Measurements from ENCODE around the gene DGKQ.

Gene DGKQ

DNA sequence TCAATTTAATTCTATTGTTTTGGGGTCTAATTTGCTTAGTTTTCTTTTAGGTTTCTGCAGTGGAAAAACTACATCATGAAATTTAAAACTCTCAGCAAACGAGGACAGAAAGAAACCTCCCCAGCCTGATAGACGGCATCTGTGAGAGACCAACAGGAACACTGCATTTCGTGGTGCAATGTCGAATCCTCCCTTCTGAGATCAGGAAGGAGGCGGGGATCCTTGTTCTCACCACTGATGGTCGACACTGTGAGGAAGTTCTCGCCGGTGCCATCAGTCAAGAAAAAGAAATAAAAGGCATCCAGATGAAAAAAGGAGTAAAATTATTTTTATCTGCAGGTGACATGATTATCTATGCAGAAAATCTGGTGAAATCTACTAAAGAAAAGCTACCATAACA, 57.8 kb downstream of the DGKQ start:
- peak overlapping the region in 1 of 2 experiments; percentile 32 for H3K4me3 ChIP-seq (ENCODE audit: insufficient read depth in 1 of 2, low read depth in 1 of 2, low read length in 2 of 2)
- no peak overlapping the region for H3K4me2 ChIP-seq (ENCODE audit: low read length, poor library complexity, severe bottlenecking)
- H3K14ac ChIP-seq (ENCODE audit: low read length in 2 of 2): no peak overlapping the region
- H3K79me1 ChIP-seq (replicated peaks; ENCODE audit: low read length, poor library complexity, severe bottlenecking): peaks cover 37% of the 10 kb centered on the region
- no peak overlapping the region for H2BK15ac ChIP-seq (ENCODE audit: low read depth, poor library complexity, severe bottlenecking)
- no peak overlapping the region for H2BK12ac ChIP-seq (ENCODE audit: low read length in 2 of 2)
- peaks cover 20 to 27% of the 10 kb centered on the region in 2 experiments for H3K36me3 ChIP-seq (ENCODE audit: control insufficient read depth in 1 of 2, insufficient read depth in 2 of 2, low read depth in 1 of 2, low read length in 2 of 2)
- WGBS: 44% methylated on average over 8 of the region's 8 CpGs
- H4K91ac ChIP-seq (ENCODE audit: low read length): no peak overlapping the region
- DNase-seq: peak; percentile 35
- no peak overlapping the region for H2AFZ ChIP-seq (ENCODE audit: low read depth, low read length)
- no peak overlapping the region for H3K4ac ChIP-seq (ENCODE audit: low read depth in 1 of 2, low read length in 2 of 2)
- no peak overlapping the region for H3K27ac ChIP-seq (ENCODE audit: low read length, poor library complexity, severe bottlenecking)
- H3K4me1 ChIP-seq (ENCODE audit: control insufficient read depth, insufficient read depth, low read depth, low read length): peaks cover 4% of the 10 kb centered on the region
- H3K27me3 ChIP-seq (ENCODE audit: control insufficient read depth in 1 of 2, insufficient read depth in 1 of 2, low read length in 2 of 2): no peaks in the 10 kb centered on the region
- H2BK120ac ChIP-seq (ENCODE audit: low read depth, low read length): no peak overlapping the region
- no peak overlapping the region for H4K8ac ChIP-seq (ENCODE audit: low read length)
- no peaks in the 10 kb centered on the region for H3K9me3 ChIP-seq (ENCODE audit: control insufficient read depth, low read length)
- H3K23ac ChIP-seq (ENCODE audit: low read length in 2 of 2): no peak overlapping the region
- H3K18ac ChIP-seq (ENCODE audit: low read depth in 1 of 2, low read length in 2 of 2): no peak overlapping the region
- peak overlapping the region; percentile 55 for H3K9ac ChIP-seq (ENCODE audit: low read length)
- H2AK5ac ChIP-seq (ENCODE audit: low read length, severe bottlenecking): no peak overlapping the region
- no peak overlapping the region for H2BK5ac ChIP-seq (ENCODE audit: low read depth, low read length, poor library complexity, severe bottlenecking)

GRCh38 chr4:915041-915474, 58.3 kb downstream of the DGKQ start:
- no peak overlapping the region for H3K27ac ChIP-seq (ENCODE audit: low read length, poor library complexity, severe bottlenecking)
- H3K4ac ChIP-seq (ENCODE audit: low read depth in 1 of 2, low read length in 2 of 2): no peak overlapping the region
- H3K23ac ChIP-seq (ENCODE audit: low read length in 2 of 2): no peak overlapping the region
- H3K4me1 ChIP-seq (ENCODE audit: control insufficient read depth, insufficient read depth, low read depth, low read length): peaks cover 4% of the 10 kb centered on the region
- no peak for DNase-seq
- 92% methylated on average over 17 of the region's 20 CpGs for WGBS
- H2BK5ac ChIP-seq (ENCODE audit: low read depth, low read length, poor library complexity, severe bottlenecking): no peak overlapping the region
- peak overlapping the region; percentile 55 for H3K9ac ChIP-seq (ENCODE audit: low read length)
- peak overlapping the region; percentile 12 for H2BK15ac ChIP-seq (ENCODE audit: low read depth, poor library complexity, severe bottlenecking)
- no peaks in the 10 kb centered on the region for H3K27me3 ChIP-seq (ENCODE audit: control insufficient read depth in 1 of 2, insufficient read depth in 1 of 2, low read length in 2 of 2)
- H3K18ac ChIP-seq (ENCODE audit: low read depth in 1 of 2, low read length in 2 of 2): peak overlapping the region in 1 of 2 experiments; percentile 42
- peak overlapping the region in 1 of 2 experiments; percentile 68 for H3K14ac ChIP-seq (ENCODE audit: low read length in 2 of 2)
- H3K4me3 ChIP-seq (ENCODE audit: insufficient read depth in 1 of 2, low read depth in 1 of 2, low read length in 2 of 2): peak overlapping the region in 1 of 2 experiments; percentile 32
- no peaks in the 10 kb centered on the region for H3K9me3 ChIP-seq (ENCODE audit: control insufficient read depth, low read length)
- no peak overlapping the region for H4K91ac ChIP-seq (ENCODE audit: low read length)
- H3K4me2 ChIP-seq (ENCODE audit: low read length, poor library complexity, severe bottlenecking): no peak overlapping the region
- H2AFZ ChIP-seq (ENCODE audit: low read depth, low read length): no peak overlapping the region
- peaks cover 41% of the 10 kb centered on the region for H3K79me1 ChIP-seq (replicated peaks; ENCODE audit: low read length, poor library complexity, severe bottlenecking)
- no peak overlapping the region for H2BK12ac ChIP-seq (ENCODE audit: low read length in 2 of 2)
- H2AK5ac ChIP-seq (ENCODE audit: low read length, severe bottlenecking): no peak overlapping the region
- peaks cover 20 to 32% of the 10 kb centered on the region in 2 experiments for H3K36me3 ChIP-seq (ENCODE audit: control insufficient read depth in 1 of 2, insufficient read depth in 2 of 2, low read depth in 1 of 2, low read length in 2 of 2)
- no peak overlapping the region for H4K8ac ChIP-seq (ENCODE audit: low read length)
- H2BK120ac ChIP-seq (ENCODE audit: low read depth, low read length): no peak overlapping the region

GRCh38 chr4:914531-914930, 58.8 kb downstream of the DGKQ start:
- no peak overlapping the region for H2AK5ac ChIP-seq (ENCODE audit: low read length, severe bottlenecking)
- H3K4ac ChIP-seq (ENCODE audit: low read depth in 1 of 2, low read length in 2 of 2): no peak overlapping the region
- no peaks in the 10 kb centered on the region for H3K27me3 ChIP-seq (ENCODE audit: control insufficient read depth in 1 of 2, insufficient read depth in 1 of 2, low read length in 2 of 2)
- no peak overlapping the region for H2AFZ ChIP-seq (ENCODE audit: low read depth, low read length)
- no peak overlapping the region for H3K27ac ChIP-seq (ENCODE audit: low read length, poor library complexity, severe bottlenecking)
- peak overlapping the region in 1 of 2 experiments; percentile 42 for H3K18ac ChIP-seq (ENCODE audit: low read depth in 1 of 2, low read length in 2 of 2)
- H4K91ac ChIP-seq (ENCODE audit: low read length): peak overlapping the region; percentile 43
- no peak overlapping the region for H2BK120ac ChIP-seq (ENCODE audit: low read depth, low read length)
- H3K14ac ChIP-seq (ENCODE audit: low read length in 2 of 2): peak overlapping the region in 1 of 2 experiments; percentile 68
- no peak overlapping the region for H3K23ac ChIP-seq (ENCODE audit: low read length in 2 of 2)
- WGBS: 94% methylated on average over 21 of the region's 21 CpGs
- H3K4me3 ChIP-seq (ENCODE audit: insufficient read depth in 1 of 2, low read depth in 1 of 2, low read length in 2 of 2): no peak overlapping the region
- H3K36me3 ChIP-seq (ENCODE audit: control insufficient read depth in 1 of 2, insufficient read depth in 2 of 2, low read depth in 1 of 2, low read length in 2 of 2): peaks cover 22 to 37% of the 10 kb centered on the region in 2 experiments
- H3K9me3 ChIP-seq (ENCODE audit: control insufficient read depth, low read length): no peaks in the 10 kb centered on the region
- no peak overlapping the region for H4K8ac ChIP-seq (ENCODE audit: low read length)
- H2BK5ac ChIP-seq (ENCODE audit: low read depth, low read length, poor library complexity, severe bottlenecking): no peak overlapping the region
- no peak overlapping the region for H3K9ac ChIP-seq (ENCODE audit: low read length)
- DNase-seq: no peak
- H3K79me1 ChIP-seq (replicated peaks; ENCODE audit: low read length, poor library complexity, severe bottlenecking): peaks cover 46% of the 10 kb centered on the region
- H2BK12ac ChIP-seq (ENCODE audit: low read length in 2 of 2): peak overlapping the region in 1 of 2 experiments; percentile 10
- H3K4me1 ChIP-seq (ENCODE audit: control insufficient read depth, insufficient read depth, low read depth, low read length): peaks cover 4% of the 10 kb centered on the region
- no peak overlapping the region for H2BK15ac ChIP-seq (ENCODE audit: low read depth, poor library complexity, severe bottlenecking)
- no peak overlapping the region for H3K4me2 ChIP-seq (ENCODE audit: low read length, poor library complexity, severe bottlenecking)

DNA sequence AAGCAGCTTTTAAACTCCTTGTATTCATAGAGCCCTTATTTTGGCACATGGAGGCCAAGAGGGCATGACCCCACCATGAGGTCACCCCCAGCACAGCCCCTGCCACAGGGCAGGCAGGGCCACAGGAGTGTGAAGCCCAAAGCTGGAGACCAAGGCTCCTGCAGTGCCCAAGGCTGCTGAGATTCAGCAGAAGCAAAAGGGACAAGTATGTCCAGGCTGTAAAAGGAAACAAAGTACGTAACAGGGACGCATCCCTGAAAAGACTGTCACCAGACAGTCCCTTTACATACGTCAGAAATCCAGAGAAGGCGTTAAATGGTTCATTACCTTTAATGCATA, 60.1 kb downstream of the DGKQ start:
- H2BK15ac ChIP-seq (ENCODE audit: low read depth, poor library complexity, severe bottlenecking): no peak overlapping the region
- no peak overlapping the region for H3K9ac ChIP-seq (ENCODE audit: low read length)
- H4K8ac ChIP-seq (ENCODE audit: low read length): no peak overlapping the region
- DNase-seq: no peak
- no peaks in the 10 kb centered on the region for H3K27me3 ChIP-seq (ENCODE audit: control insufficient read depth in 1 of 2, insufficient read depth in 1 of 2, low read length in 2 of 2)
- no peak overlapping the region for H3K23ac ChIP-seq (ENCODE audit: low read length in 2 of 2)
- H3K18ac ChIP-seq (ENCODE audit: low read depth in 1 of 2, low read length in 2 of 2): no peak overlapping the region
- H2AK5ac ChIP-seq (ENCODE audit: low read length, severe bottlenecking): no peak overlapping the region
- no peak overlapping the region for H3K4me2 ChIP-seq (ENCODE audit: low read length, poor library complexity, severe bottlenecking)
- no peak overlapping the region for H2AFZ ChIP-seq (ENCODE audit: low read depth, low read length)
- no peak overlapping the region for H3K14ac ChIP-seq (ENCODE audit: low read length in 2 of 2)
- no peaks in the 10 kb centered on the region for H3K9me3 ChIP-seq (ENCODE audit: control insufficient read depth, low read length)
- H3K79me1 ChIP-seq (replicated peaks; ENCODE audit: low read length, poor library complexity, severe bottlenecking): peaks cover 48% of the 10 kb centered on the region
- peaks cover 4% of the 10 kb centered on the region for H3K4me1 ChIP-seq (ENCODE audit: control insufficient read depth, insufficient read depth, low read depth, low read length)
- no peak overlapping the region for H2BK5ac ChIP-seq (ENCODE audit: low read depth, low read length, poor library complexity, severe bottlenecking)
- H4K91ac ChIP-seq (ENCODE audit: low read length): no peak overlapping the region
- WGBS: 94% methylated on average over 4 of the region's 4 CpGs
- no peak overlapping the region for H3K4ac ChIP-seq (ENCODE audit: low read depth in 1 of 2, low read length in 2 of 2)
- H2BK120ac ChIP-seq (ENCODE audit: low read depth, low read length): no peak overlapping the region
- no peak overlapping the region for H3K4me3 ChIP-seq (ENCODE audit: insufficient read depth in 1 of 2, low read depth in 1 of 2, low read length in 2 of 2)
- no peak overlapping the region for H3K27ac ChIP-seq (ENCODE audit: low read length, poor library complexity, severe bottlenecking)
- H3K36me3 ChIP-seq (ENCODE audit: control insufficient read depth in 1 of 2, insufficient read depth in 2 of 2, low read depth in 1 of 2, low read length in 2 of 2): peaks cover 30 to 46% of the 10 kb centered on the region in 2 experiments
- H2BK12ac ChIP-seq (ENCODE audit: low read length in 2 of 2): no peak overlapping the region
